C4-2B (cell line): ENCODE data around the gene ETS1.

Experiments
- ZFX ChIP-seq: fragments of 450-650 bp; IDR thresholded peaks from 2 replicates; pipeline ENCODE4 v1.6.1; 2017
- TF ChIP-seq, protein P1 (sequence below): fragments of 450-650 bp; conservative IDR thresholded peaks from 2 replicates; pipeline ENCODE4 v1.5.1; 2017; ENCODE audit warnings: mild to moderate bottlenecking

DNA sequence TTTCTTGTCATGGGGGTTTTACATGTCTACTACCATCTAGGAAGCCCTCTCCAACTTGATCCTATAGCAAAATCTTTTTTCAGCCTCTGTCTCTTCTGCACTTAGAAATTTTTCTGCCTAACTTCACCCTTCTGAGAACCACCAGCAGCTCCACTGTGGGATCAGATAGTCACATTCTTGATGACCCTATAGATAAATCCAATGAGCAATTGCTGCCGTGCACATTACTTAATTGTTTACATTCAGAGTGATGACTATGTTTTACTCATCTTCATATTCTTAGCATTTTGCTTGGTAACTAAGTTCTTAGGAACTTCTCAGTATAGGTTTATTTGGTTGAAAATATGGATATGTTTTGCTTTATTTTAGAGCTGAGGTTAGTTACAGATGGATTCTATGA is 12.4 kb upstream of the ETS1 start:
- TF ChIP-seq, protein P1, sequence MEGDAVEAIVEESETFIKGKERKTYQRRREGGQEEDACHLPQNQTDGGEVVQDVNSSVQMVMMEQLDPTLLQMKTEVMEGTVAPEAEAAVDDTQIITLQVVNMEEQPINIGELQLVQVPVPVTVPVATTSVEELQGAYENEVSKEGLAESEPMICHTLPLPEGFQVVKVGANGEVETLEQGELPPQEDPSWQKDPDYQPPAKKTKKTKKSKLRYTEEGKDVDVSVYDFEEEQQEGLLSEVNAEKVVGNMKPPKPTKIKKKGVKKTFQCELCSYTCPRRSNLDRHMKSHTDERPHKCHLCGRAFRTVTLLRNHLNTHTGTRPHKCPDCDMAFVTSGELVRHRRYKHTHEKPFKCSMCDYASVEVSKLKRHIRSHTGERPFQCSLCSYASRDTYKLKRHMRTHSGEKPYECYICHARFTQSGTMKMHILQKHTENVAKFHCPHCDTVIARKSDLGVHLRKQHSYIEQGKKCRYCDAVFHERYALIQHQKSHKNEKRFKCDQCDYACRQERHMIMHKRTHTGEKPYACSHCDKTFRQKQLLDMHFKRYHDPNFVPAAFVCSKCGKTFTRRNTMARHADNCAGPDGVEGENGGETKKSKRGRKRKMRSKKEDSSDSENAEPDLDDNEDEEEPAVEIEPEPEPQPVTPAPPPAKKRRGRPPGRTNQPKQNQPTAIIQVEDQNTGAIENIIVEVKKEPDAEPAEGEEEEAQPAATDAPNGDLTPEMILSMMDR = no peak
- no peak for TF ChIP-seq ZFX
